Transverse colon (tissue), 3 donors: ENCODE measurements around the gene EFCAB11.

Source experiments
- POLR2A ChIP-seq: fragments of 450-650 bp; IDR thresholded peaks from one replicate; pipeline ENCODE4 v1.6.1; 2016; ENCODE audit warnings: antibody characterized with exemption, mild to moderate bottlenecking, moderate library complexity
- TF ChIP-seq, protein P1 (sequence below), 5 experiments: fragments of 200-600 bp in 3 of 5; fragments of 450-650 bp in 2 of 5; sonication (generic) in 3 of 5; IDR thresholded peaks; 1 replicate in 2 of 5; 2 replicates in 3 of 5; pipeline ENCODE4 v1.5.1; 2016 to 2017; ENCODE audit warnings: antibody characterized with exemption in 5 of 5, inconsistent platforms in 3 of 5, mild to moderate bottlenecking in 2 of 5, moderate library complexity in 1 of 5

GRCh38 chr14:89978656-89979055 lies 24.1 kb upstream of the EFCAB11 start:
- TF ChIP-seq, protein P1, sequence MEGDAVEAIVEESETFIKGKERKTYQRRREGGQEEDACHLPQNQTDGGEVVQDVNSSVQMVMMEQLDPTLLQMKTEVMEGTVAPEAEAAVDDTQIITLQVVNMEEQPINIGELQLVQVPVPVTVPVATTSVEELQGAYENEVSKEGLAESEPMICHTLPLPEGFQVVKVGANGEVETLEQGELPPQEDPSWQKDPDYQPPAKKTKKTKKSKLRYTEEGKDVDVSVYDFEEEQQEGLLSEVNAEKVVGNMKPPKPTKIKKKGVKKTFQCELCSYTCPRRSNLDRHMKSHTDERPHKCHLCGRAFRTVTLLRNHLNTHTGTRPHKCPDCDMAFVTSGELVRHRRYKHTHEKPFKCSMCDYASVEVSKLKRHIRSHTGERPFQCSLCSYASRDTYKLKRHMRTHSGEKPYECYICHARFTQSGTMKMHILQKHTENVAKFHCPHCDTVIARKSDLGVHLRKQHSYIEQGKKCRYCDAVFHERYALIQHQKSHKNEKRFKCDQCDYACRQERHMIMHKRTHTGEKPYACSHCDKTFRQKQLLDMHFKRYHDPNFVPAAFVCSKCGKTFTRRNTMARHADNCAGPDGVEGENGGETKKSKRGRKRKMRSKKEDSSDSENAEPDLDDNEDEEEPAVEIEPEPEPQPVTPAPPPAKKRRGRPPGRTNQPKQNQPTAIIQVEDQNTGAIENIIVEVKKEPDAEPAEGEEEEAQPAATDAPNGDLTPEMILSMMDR (IDR thresholded peaks at IDR 0.05): no peak
- no peak for TF ChIP-seq POLR2A
